ENCODE measurements around the gene DPP9. TPM values are rescaled to one million over a fixed set of nuclear protein-coding genes. Genes with fewer than 3 reads are reported as not detected.

Gene DPP9
- total RNA-seq, 2 experiments from 2014 or later = 40.2 to 63.8 TPM

DNA sequence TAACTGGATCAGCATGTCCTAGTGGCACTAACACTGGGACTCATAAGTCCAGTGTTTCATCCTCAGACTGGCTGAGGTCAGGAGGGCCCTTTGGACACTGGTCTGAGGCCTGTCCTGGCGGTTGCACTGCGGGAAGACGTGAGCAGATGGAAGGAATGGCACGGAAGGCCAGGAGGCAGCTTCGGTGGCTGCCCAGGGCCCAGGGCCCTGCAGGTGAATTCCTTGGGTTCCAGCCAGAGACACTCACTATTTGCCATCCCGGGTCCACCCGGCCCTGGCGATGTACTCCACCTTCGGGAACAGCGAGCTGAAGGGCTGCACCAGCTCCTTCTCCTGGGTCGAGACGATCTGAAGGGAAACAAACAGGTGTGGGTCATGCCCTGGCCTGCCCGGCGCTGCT, 26.3 kb downstream of the DPP9 start:
- no TSS peak for BruUV-seq (replicated peaks)
- no peak for DNase-seq (ENCODE audit: low spot score)
- ChIA-PET POLR2A (no interaction called here), CTCF (ENCODE audit: unreplicated experiment) (no interaction called here)
- H3K9me3 ChIP-seq (ENCODE audit: low read length) = no peaks in the 10 kb centered on the region
- TF ChIP-seq, protein P1, sequence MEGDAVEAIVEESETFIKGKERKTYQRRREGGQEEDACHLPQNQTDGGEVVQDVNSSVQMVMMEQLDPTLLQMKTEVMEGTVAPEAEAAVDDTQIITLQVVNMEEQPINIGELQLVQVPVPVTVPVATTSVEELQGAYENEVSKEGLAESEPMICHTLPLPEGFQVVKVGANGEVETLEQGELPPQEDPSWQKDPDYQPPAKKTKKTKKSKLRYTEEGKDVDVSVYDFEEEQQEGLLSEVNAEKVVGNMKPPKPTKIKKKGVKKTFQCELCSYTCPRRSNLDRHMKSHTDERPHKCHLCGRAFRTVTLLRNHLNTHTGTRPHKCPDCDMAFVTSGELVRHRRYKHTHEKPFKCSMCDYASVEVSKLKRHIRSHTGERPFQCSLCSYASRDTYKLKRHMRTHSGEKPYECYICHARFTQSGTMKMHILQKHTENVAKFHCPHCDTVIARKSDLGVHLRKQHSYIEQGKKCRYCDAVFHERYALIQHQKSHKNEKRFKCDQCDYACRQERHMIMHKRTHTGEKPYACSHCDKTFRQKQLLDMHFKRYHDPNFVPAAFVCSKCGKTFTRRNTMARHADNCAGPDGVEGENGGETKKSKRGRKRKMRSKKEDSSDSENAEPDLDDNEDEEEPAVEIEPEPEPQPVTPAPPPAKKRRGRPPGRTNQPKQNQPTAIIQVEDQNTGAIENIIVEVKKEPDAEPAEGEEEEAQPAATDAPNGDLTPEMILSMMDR (conservative IDR thresholded peaks at IDR 0.05; ENCODE audit: low read length) = no peak
- no peak for TF ChIP-seq EZH2phosphoT487 (IDR thresholded peaks at IDR 0.05; ENCODE audit: borderline replicate concordance, low read depth, low read length)
- no peak overlapping the region for H3K27ac ChIP-seq (ENCODE audit: low read depth, low read length, poor library complexity, severe bottlenecking)
- intact Hi-C loops (cut with micrococcal nuclease; ENCODE audit: unreplicated experiment) = no loop called here
- no peaks in the 10 kb centered on the region for H3K4me1 ChIP-seq (ENCODE audit: insufficient read depth, low read length, poor library complexity, severe bottlenecking)
- H4K20me1 ChIP-seq (ENCODE audit: insufficient read depth, low read length) = no peaks in the 10 kb centered on the region
- no peaks in the 10 kb centered on the region for H3K9me2 ChIP-seq (ENCODE audit: insufficient read depth, low read length)
- H3K4me3 ChIP-seq (ENCODE audit: low read depth, low read length, poor library complexity, severe bottlenecking) = no peak overlapping the region
- H3K4me2 ChIP-seq (ENCODE audit: low read length) = no peak overlapping the region
- peaks cover 93% of the 10 kb centered on the region for H3K36me3 ChIP-seq (ENCODE audit: insufficient read depth, low read length)
- H2AFZ ChIP-seq (ENCODE audit: low read length) = no peak overlapping the region
- H3K79me2 ChIP-seq (ENCODE audit: insufficient read depth, low read depth, low read length) = no peaks in the 10 kb centered on the region

DNA sequence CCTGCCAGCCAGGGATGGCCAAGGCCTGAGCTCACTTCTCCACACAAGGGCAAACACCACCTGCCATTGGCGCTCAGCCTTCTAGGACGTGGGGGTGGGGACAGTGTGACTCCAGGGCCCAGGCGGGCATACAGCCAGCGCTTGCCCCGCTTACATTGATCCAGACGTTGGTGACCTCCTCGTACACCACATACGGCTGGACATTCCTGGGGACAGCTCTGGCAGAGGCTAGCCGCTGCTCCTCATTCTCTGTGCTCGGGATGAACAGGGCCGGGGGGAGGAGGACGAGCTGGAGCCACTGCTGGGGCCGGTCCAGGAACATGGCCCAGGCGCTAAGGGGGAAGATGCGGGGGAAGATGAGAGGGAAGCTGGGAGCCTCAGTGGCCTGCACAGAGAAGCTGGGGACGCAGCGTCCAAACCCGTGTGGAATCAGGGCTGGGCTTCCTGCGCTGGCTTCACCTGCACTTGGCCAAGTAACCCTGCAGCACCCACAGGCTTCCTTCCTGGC, 28.4 kb downstream of the DPP9 start:
- H3K27ac ChIP-seq (ENCODE audit: low read depth, low read length, poor library complexity, severe bottlenecking) = no peak overlapping the region
- DNase-seq (ENCODE audit: low spot score) = no peak
- H2AFZ ChIP-seq (ENCODE audit: low read length) = no peak overlapping the region
- H3K4me2 ChIP-seq (ENCODE audit: low read length) = no peak overlapping the region
- H3K79me2 ChIP-seq (ENCODE audit: insufficient read depth, low read depth, low read length) = no peaks in the 10 kb centered on the region
- BruUV-seq (replicated peaks) = no TSS peak
- ChIA-PET CTCF (ENCODE audit: unreplicated experiment) (no interaction called here), POLR2A (no interaction called here)
- TF ChIP-seq EZH2phosphoT487 (IDR thresholded peaks at IDR 0.05; ENCODE audit: borderline replicate concordance, low read depth, low read length) = no peak
- TF ChIP-seq, protein P1 (conservative IDR thresholded peaks at IDR 0.05; ENCODE audit: low read length) = no peak
- H3K4me3 ChIP-seq (ENCODE audit: low read depth, low read length, poor library complexity, severe bottlenecking) = no peak overlapping the region
- H4K20me1 ChIP-seq (ENCODE audit: insufficient read depth, low read length) = no peaks in the 10 kb centered on the region
- H3K9me2 ChIP-seq (ENCODE audit: insufficient read depth, low read length) = no peaks in the 10 kb centered on the region
- intact Hi-C loops (cut with micrococcal nuclease; ENCODE audit: unreplicated experiment) = no loop called here
- H3K36me3 ChIP-seq (ENCODE audit: insufficient read depth, low read length) = peaks cover 85% of the 10 kb centered on the region
- H3K9me3 ChIP-seq (ENCODE audit: low read length) = no peaks in the 10 kb centered on the region
- no peaks in the 10 kb centered on the region for H3K4me1 ChIP-seq (ENCODE audit: insufficient read depth, low read length, poor library complexity, severe bottlenecking)

DNA sequence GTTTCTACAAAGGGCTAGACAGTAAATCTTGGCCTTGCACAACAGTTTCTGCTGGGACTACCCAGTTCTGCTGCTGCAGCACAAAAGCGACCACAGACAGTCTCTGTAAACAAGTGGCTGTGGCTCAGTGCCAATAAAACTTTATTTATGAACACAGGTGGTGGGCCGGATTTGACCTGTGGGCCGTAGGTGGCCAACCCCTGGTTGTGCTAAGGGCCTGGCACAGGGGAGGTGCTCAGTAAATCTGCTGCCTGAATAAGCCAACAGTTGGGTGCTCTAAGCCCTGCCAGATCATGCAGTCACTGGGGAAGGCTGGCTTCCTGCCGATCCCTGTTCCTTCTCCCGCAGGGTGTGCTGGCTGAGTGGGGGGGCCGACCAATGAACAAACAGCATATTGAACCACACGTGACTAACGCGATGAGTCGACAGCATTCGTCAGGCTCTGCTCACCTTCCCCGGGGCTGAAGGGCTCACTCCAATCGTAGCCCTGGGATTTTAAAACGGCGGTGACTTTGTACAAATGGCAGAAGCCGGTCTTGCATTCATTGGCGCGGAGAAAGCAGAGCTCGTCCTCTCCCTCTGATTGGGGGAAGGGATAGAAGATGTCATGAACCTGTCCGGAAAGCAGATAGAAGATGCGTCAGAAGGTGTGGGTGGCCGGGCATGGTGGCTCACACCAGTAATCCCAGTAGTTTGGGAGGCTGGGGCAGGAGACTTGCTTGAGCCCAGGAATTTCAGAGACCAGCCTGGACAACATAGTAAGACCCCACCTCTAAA, 29.2 kb downstream of the DPP9 start:
- no peak overlapping the region for H3K4me2 ChIP-seq (ENCODE audit: low read length)
- H3K9me2 ChIP-seq (ENCODE audit: insufficient read depth, low read length) = no peaks in the 10 kb centered on the region
- no peak for DNase-seq (ENCODE audit: low spot score)
- no peaks in the 10 kb centered on the region for H3K79me2 ChIP-seq (ENCODE audit: insufficient read depth, low read depth, low read length)
- BruUV-seq (replicated peaks) = no TSS peak
- H3K27ac ChIP-seq (ENCODE audit: low read depth, low read length, poor library complexity, severe bottlenecking) = no peak overlapping the region
- no peaks in the 10 kb centered on the region for H4K20me1 ChIP-seq (ENCODE audit: insufficient read depth, low read length)
- H3K9me3 ChIP-seq (ENCODE audit: low read length) = no peaks in the 10 kb centered on the region
- no peaks in the 10 kb centered on the region for H3K4me1 ChIP-seq (ENCODE audit: insufficient read depth, low read length, poor library complexity, severe bottlenecking)
- H3K4me3 ChIP-seq (ENCODE audit: low read depth, low read length, poor library complexity, severe bottlenecking) = no peak overlapping the region
- TF ChIP-seq, protein P1 (conservative IDR thresholded peaks at IDR 0.05; ENCODE audit: low read length) = no peak
- TF ChIP-seq EZH2phosphoT487 (IDR thresholded peaks at IDR 0.05; ENCODE audit: borderline replicate concordance, low read depth, low read length) = no peak
- intact Hi-C loops (cut with micrococcal nuclease; ENCODE audit: unreplicated experiment) = no loop called here
- peaks cover 83% of the 10 kb centered on the region for H3K36me3 ChIP-seq (ENCODE audit: insufficient read depth, low read length)
- ChIA-PET POLR2A (no interaction called here), CTCF (ENCODE audit: unreplicated experiment) (no interaction called here)
- no peak overlapping the region for H2AFZ ChIP-seq (ENCODE audit: low read length)

All from OCI-LY7 (cell line).